Dermis blood vessel endothelial cell (primary cell): ENCODE measurements around the gene DMD. TPM values are rescaled to one million over a fixed set of nuclear protein-coding genes. Genes with fewer than 3 reads are reported as not detected.
"Not testable (repeated sequence)": the region's sequence is repeated elsewhere in the genome, so short reads cannot be mapped to it uniquely, and the experiment has no call there.

ENCODE experiments used
- DNase-seq: peaks from one replicate; pipeline ENCODE4 v3.0.0; 2010
- total RNA-seq: library from RNA; depleted of rRNA; stranded (reverse); fragments of >200 nt; gene quantifications from 2 replicates; pipeline ENCODE4 v1.2.3, GENCODE V29; 2014

DMD gene
- total RNA-seq, 1 donor from 2014 or later: 2.4 TPM

- no peak for DNase-seq
Observed at GRCh38 chrX:31981546-31982062, 1229.7 kb downstream of the DMD start.

- DNase-seq: no peak
Observed at GRCh38 chrX:31969714-31970113, 1241.6 kb downstream of the DMD start.

GRCh38 chrX:31962256-31962655 lies 1249.1 kb downstream of the DMD start:
- DNase-seq: no peak

GRCh38 chrX:31934842-31935370 lies 1276.4 kb downstream of the DMD start:
- DNase-seq: no peak

DNA sequence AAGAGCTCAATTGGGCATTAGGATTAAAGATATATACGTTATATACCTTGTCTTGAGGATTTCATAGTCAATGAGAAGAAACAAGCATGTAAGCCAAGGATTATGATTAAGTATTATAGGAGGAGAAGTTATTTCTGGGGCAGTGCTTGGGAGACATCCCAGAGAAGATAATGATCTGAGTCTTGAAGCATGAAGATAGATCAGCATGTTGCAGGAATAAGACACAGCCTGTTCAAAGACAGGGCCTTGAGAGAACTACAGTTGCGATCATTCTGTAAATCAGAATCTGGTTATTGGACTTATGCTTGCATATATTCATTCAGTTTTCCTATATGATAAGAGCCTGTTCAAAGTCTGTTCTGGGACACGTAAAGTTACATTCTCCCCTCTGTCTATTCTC lies 1277.3 kb downstream of the DMD start:
- DNase-seq: no peak

- DNase-seq: no peak
Observed at GRCh38 chrX:31932769-31933168, 1278.6 kb downstream of the DMD start.

DNA sequence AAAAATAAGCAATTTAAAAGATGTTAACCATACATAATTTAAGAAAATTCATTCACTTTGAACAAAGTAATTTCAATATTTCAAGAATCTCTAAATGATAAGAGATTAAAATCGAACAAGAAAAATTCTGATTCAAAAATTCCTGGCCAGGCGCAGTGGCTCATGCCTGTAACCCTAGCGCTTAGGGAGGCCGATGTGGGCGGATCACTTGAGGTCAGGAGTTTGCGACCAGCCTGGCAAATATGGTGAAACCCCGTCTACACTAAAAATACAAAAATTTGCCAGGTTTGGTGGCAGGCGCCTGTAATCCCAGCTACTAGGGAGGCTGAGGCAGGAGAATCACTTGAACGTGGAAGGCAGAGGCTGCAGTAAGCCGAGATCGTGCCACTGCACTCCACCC lies 1279.0 kb downstream of the DMD start:
- DNase-seq: not testable (repeated sequence)

DNA sequence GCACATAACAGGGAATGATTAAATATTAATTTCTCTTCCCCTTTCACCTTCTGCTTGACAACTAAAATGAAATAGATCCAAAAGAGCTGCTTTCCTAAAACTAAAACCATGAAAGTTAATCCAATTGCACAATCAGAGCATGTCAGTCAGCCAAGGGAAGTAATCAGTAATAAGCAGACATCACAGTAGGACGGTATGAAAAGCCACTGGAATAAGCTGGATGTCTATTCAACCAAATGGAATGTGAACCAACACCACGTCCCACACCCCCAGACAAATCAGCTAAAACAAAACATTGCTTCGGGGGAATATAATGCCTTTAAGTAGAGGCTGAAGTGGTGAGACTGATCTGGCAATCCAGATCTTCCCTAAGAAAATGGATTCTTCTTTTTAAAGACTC lies 1280.1 kb downstream of the DMD start:
- no peak for DNase-seq

DNA sequence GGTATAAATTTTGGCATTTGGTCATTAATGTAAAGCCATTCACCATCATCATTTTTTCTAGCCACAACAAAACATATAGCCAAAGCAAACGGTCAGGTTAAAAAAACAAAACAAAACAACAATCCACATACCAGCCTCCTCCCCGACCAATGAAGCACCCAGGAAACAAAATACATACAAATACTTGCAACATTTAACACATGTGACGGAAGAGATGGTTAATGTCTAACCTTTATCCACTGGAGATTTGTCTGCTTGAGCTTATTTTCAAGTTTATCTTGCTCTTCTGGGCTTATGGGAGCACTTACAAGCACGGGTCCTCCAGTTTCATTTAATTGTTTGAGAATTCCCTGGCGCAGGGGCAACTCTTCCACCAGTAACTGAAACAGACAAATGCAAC lies 1282.0 kb downstream of the DMD start:
- no peak for DNase-seq

DNA sequence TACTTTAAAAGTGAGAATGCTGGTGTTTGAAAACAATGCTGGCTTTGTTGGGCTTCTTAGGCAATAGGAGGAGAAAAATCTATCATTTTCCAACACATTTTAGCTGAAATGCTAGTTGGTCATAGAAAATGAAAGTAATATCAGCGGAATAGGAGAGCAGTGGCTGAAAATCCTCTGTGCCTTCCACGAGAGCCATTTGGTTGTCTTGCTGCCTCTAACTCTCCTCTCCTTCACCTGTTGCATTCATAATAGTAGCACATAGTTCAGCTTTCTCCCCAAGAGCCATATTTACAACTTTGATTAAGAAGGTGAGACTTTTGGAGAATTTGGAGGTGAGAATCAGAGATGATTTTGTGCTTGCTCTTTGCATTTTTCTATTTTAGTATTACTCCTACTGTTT lies 1290.1 kb downstream of the DMD start:
- DNase-seq: no peak

GRCh38 chrX:31909850-31910572 lies 1301.3 kb downstream of the DMD start:
- DNase-seq: no peak

DNA sequence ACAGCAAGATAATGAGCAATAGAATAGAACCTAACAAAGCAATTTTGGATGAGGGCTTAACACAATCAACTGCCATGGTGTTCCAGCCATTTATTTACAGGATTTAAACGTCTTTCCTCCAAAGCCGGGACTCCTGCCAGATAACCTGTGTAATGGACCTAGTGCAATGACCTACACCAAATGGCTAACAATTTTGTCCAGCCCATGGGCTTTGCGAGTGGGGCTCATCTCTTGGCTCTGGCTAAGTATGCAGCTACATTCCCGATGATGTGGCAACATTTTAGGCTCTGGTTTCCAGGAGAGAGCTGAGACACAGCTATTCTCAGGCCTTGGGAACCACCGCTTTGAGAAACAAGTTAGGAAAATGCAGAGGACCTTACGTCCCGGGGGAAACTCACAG lies 1317.2 kb downstream of the DMD start:
- no peak for DNase-seq

DNA sequence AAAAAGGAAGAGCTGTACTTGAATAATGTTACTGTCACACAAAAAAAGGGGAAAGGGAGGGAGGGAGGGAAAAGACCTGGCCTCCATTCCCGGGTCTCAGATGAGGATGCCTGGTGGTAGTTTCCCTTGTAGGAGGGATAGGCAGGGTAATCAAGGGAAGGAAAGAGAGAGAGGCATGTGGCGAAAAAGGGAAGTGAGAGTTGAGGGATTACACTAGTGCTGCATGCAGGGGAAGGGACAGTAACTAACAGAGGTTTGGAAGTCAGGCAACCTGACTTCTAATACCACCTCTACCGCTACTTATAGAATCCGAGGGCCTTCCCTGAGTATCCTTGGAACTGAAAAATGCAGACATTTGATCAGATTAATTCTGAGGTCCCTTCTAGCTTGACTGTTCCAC lies 1317.8 kb downstream of the DMD start:
- DNase-seq: no peak

GRCh38 chrX:31889088-31889487 lies 1322.3 kb downstream of the DMD start:
- no peak for DNase-seq

- no peak for DNase-seq
Observed at GRCh38 chrX:31884535-31884934, 1326.8 kb downstream of the DMD start.

DNA sequence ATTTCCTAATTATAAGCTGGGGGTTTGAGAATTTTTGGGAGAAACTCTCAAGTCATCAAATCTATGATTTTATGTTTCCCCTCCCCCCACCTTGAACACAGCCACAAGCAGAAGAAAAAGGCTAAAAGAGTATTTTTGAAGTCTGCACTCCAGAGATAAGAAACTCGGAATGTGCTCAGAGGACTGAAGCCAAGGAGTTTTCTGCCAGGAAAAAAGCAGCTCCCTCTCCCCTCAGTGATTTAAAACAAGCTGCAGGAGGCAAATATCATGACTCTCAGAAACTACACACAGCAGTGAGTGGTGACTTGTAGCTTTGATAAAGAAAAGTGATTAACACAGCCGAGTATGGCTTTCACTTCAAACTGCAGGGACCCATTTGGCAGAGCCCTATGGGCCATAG lies 1339.3 kb downstream of the DMD start:
- DNase-seq: no peak

DNA sequence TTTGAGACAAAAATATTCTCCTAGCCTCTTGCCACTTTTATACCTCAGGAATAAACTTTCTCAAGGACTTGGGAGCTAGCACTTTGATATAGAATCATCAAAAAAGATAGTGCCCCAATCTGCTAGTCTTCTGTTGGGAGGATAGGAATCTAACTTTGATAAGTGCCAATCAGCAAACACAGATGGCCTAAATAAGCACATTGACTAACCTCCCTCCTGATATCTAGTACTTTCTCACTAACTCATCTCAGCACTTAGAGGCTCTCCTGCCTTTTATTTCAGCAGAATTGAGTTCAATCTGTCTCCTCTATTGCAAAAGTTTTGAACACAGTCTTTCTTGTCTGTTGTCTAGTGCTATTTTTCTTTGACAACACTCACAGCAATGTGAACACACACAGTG lies 1341.1 kb downstream of the DMD start:
- no peak for DNase-seq

GRCh38 chrX:31860686-31861085 lies 1350.7 kb downstream of the DMD start:
- DNase-seq: no peak

GRCh38 chrX:31858915-31859314 lies 1352.4 kb downstream of the DMD start:
- DNase-seq: no peak

- DNase-seq: no peak
Observed at GRCh38 chrX:31854716-31855115, 1356.6 kb downstream of the DMD start.

DNA sequence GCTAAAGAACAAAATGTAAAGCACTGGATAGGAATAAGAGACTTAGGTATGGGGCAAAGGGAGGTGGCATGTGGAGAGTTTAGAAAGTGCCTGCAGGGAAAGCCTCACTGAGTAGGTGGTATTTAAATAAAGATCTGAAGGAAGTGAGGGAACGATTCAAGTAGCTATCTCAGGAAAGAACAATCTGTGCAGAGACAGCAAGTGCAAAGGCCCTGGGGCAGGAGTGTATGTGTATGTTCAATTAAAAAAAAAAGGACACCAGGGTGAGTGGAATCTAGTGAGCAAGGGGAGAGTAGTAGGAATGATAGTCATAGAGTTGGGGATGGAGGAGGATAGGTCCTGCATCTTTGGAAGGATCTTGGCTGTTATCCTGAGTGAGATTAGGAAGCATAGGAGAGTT lies 1359.6 kb downstream of the DMD start:
- DNase-seq: no peak

GRCh38 chrX:31847773-31848172 lies 1363.6 kb downstream of the DMD start:
- no peak for DNase-seq

- no peak for DNase-seq
Observed at GRCh38 chrX:31845003-31845402, 1366.3 kb downstream of the DMD start.

- no peak for DNase-seq
Observed at GRCh38 chrX:31838617-31839016, 1372.7 kb downstream of the DMD start.
